HepG2 (cell line): ENCODE measurements around the gene TESK1. TPM values are rescaled to one million over a fixed set of nuclear protein-coding genes. Genes with fewer than 3 reads are reported as not detected.

Experiments
- microRNA-seq: library from miRNA; unstranded; fragments of <30 nt; microRNA quantifications from one replicate; pipeline ENCODE4, GENCODE V29; 2020
- polyA plus RNA-seq, 8 experiments: library from polyadenylated mRNA; depleted of rRNA in 3 of 8; stranded (reverse) in 7 of 8; unstranded in 1 of 8; fragments of >200 nt; fragmentation: Illumina TruSeq in 4 of 8; extraction: Trizol in 4 of 8; gene quantifications; 2 replicates each; pipeline versions ENCODE4 v1.2.1 to v1.2.3, GENCODE V29; 2011 to 2016; ENCODE audit warnings: low read depth in 4 of 8, missing spikeins in 1 of 8, mixed read lengths in 1 of 8; ENCODE audit not compliant: insufficient read depth in 1 of 8
- small RNA-seq, 3 experiments: library from RNA; depleted of rRNA; stranded (forward); fragments of <200 nt; gene quantifications; one replicate each; pipeline ENCODE3, GENCODE V24; 2012; ENCODE audit warnings: low read depth in 2 of 3, low replicate concordance in 1 of 3; ENCODE audit not compliant: insufficient read length in 3 of 3, insufficient read depth in 2 of 3
- total RNA-seq, 5 experiments: library from RNA; depleted of rRNA; stranded (reverse); fragments of >200 nt; fragmentation: Illumina TruSeq; extraction: Trizol; gene quantifications; 2 replicates each; pipeline ENCODE4 v1.2.3, GENCODE V29; 2016; ENCODE audit warnings: low read depth in 1 of 5

The TESK1 gene
- total and polyA plus RNA-seq, 2 of the 13 experiments (the other 11 are each of a cell fraction or from before 2014, with no cell fraction given) = 7.3 to 13.6 TPM

Small RNA genes lying within 50 kb of the gene (microRNA-seq; reads per million reads assigned to microRNA genes)
- 1.0 reads per million for gene MIR4667

Small RNA genes lying within 50 kb of the gene (small RNA-seq; reads per million reads assigned to genes)
- gene MIR4667 (0 to 0.33 (median 0) reads per million in 3 experiments), gene RMRP (0 reads per million in 3 experiments), gene RPS29P17 (0 reads per million in 3 experiments)

Other genes with a start within 250 kb of the TESK1 start
- 2.3 and 3.3 TPM in 2 replicates for gene RUSC2, start 115.2 kb upstream of the TESK1 start, total RNA-seq (2016; rRNA removed; fragmentation: Illumina TruSeq; extraction: Trizol)
- gene RUSC2, start 115.2 kb upstream of the TESK1 start, polyA plus RNA-seq (2011; rRNA removed) = 2.8 and 3.7 TPM in 2 replicates
- 0.18 TPM in 1 of 2 replicates, not detected in the other for gene CD72, start 13.2 kb downstream of the TESK1 start, total RNA-seq (2016; rRNA removed; fragmentation: Illumina TruSeq; extraction: Trizol)
- 0.82 and 1.1 TPM in 2 replicates for gene CD72, start 13.2 kb downstream of the TESK1 start, polyA plus RNA-seq (2011; rRNA removed)
- gene SIT1, start 45.7 kb downstream of the TESK1 start, total RNA-seq (2016; rRNA removed; fragmentation: Illumina TruSeq; extraction: Trizol) = 0.09 and 0.24 TPM in 2 replicates
- gene SIT1, start 45.7 kb downstream of the TESK1 start, polyA plus RNA-seq (2011; rRNA removed) = 5.0 and 6.7 TPM in 2 replicates
- gene RMRP, start 52.8 kb downstream of the TESK1 start, total RNA-seq (2016; rRNA removed; fragmentation: Illumina TruSeq; extraction: Trizol) = 1,047 and 4,025 TPM in 2 replicates
- gene RMRP, start 52.8 kb downstream of the TESK1 start, polyA plus RNA-seq (2011; rRNA removed) = 36.7 and 51.4 TPM in 2 replicates
- gene CCDC107, start 53.0 kb downstream of the TESK1 start, total RNA-seq (2016; rRNA removed; fragmentation: Illumina TruSeq; extraction: Trizol) = 4.1 and 7.1 TPM in 2 replicates
- gene CCDC107, start 53.0 kb downstream of the TESK1 start, polyA plus RNA-seq (2011; rRNA removed) = 15.2 and 17.4 TPM in 2 replicates
- 10.4 and 11.2 TPM in 2 replicates for gene ARHGEF39, start 59.9 kb downstream of the TESK1 start, total RNA-seq (2016; rRNA removed; fragmentation: Illumina TruSeq; extraction: Trizol)
- gene ARHGEF39, start 59.9 kb downstream of the TESK1 start, polyA plus RNA-seq (2011; rRNA removed) = 8.0 and 12.3 TPM in 2 replicates
- gene CA9, start 68.7 kb downstream of the TESK1 start, total RNA-seq (2016; rRNA removed; fragmentation: Illumina TruSeq; extraction: Trizol) = 0.13 TPM in 1 of 2 replicates, not detected in the other
- 118 and 152 TPM in 2 replicates for gene CA9, start 68.7 kb downstream of the TESK1 start, polyA plus RNA-seq (2011; rRNA removed)
- gene TPM2, start 84.7 kb downstream of the TESK1 start, total RNA-seq (2016; rRNA removed; fragmentation: Illumina TruSeq; extraction: Trizol) = 0.20 and 3.1 TPM in 2 replicates
- 10.7 and 11.4 TPM in 2 replicates for gene TPM2, start 84.7 kb downstream of the TESK1 start, polyA plus RNA-seq (2011; rRNA removed)
- 51.8 and 53.7 TPM in 2 replicates for gene TLN1, start 126.9 kb downstream of the TESK1 start, total RNA-seq (2016; rRNA removed; fragmentation: Illumina TruSeq; extraction: Trizol)
- gene TLN1, start 126.9 kb downstream of the TESK1 start, polyA plus RNA-seq (2011; rRNA removed) = 35.2 and 52.6 TPM in 2 replicates
- 32.2 and 34.2 TPM in 2 replicates for gene CREB3, start 127.4 kb downstream of the TESK1 start, total RNA-seq (2016; rRNA removed; fragmentation: Illumina TruSeq; extraction: Trizol)
- gene CREB3, start 127.4 kb downstream of the TESK1 start, polyA plus RNA-seq (2011; rRNA removed) = 11.1 and 13.5 TPM in 2 replicates
- gene GBA2, start 144.0 kb downstream of the TESK1 start, total RNA-seq (2016; rRNA removed; fragmentation: Illumina TruSeq; extraction: Trizol) = 24.4 and 37.5 TPM in 2 replicates
- gene GBA2, start 144.0 kb downstream of the TESK1 start, polyA plus RNA-seq (2011; rRNA removed) = 86.1 and 96.9 TPM in 2 replicates
- gene RGP1, start 144.0 kb downstream of the TESK1 start, total RNA-seq (2016; rRNA removed; fragmentation: Illumina TruSeq; extraction: Trizol) = 12.6 and 12.7 TPM in 2 replicates
- gene RGP1, start 144.0 kb downstream of the TESK1 start, polyA plus RNA-seq (2011; rRNA removed) = 18.7 and 21.0 TPM in 2 replicates
- 0.24 and 0.49 TPM in 2 replicates for gene MSMP, start 149.0 kb downstream of the TESK1 start, total RNA-seq (2016; rRNA removed; fragmentation: Illumina TruSeq; extraction: Trizol)
- 0.34 and 0.46 TPM in 2 replicates for gene MSMP, start 149.0 kb downstream of the TESK1 start, polyA plus RNA-seq (2011; rRNA removed)
- gene NPR2, start 186.3 kb downstream of the TESK1 start, total RNA-seq (2016; rRNA removed; fragmentation: Illumina TruSeq; extraction: Trizol) = 4.6 and 7.4 TPM in 2 replicates
- 9.3 and 9.4 TPM in 2 replicates for gene NPR2, start 186.3 kb downstream of the TESK1 start, polyA plus RNA-seq (2011; rRNA removed)
- gene SPAG8, start 207.0 kb downstream of the TESK1 start, total RNA-seq (2016; rRNA removed; fragmentation: Illumina TruSeq; extraction: Trizol) = 0.27 TPM in 1 of 2 replicates, not detected in the other
- 0.18 and 0.22 TPM in 2 replicates for gene SPAG8, start 207.0 kb downstream of the TESK1 start, polyA plus RNA-seq (2011; rRNA removed)
- gene HINT2, start 209.8 kb downstream of the TESK1 start, total RNA-seq (2016; rRNA removed; fragmentation: Illumina TruSeq; extraction: Trizol) = 51.4 and 56.2 TPM in 2 replicates
- gene HINT2, start 209.8 kb downstream of the TESK1 start, polyA plus RNA-seq (2011; rRNA removed) = 37.9 and 41.5 TPM in 2 replicates
- not detected in 2 replicates for gene FAM221B, start 223.5 kb downstream of the TESK1 start, total RNA-seq (2016; rRNA removed; fragmentation: Illumina TruSeq; extraction: Trizol)
- not detected in 2 replicates for gene FAM221B, start 223.5 kb downstream of the TESK1 start, polyA plus RNA-seq (2011; rRNA removed)
- gene TMEM8B, start 224.0 kb downstream of the TESK1 start, total RNA-seq (2016; rRNA removed; fragmentation: Illumina TruSeq; extraction: Trizol) = 1.5 and 2.1 TPM in 2 replicates
- gene TMEM8B, start 224.0 kb downstream of the TESK1 start, polyA plus RNA-seq (2011; rRNA removed) = 2.7 and 3.9 TPM in 2 replicates